Neural cell (in vitro differentiated cells): ENCODE measurements around the gene CYP19A1.

Experiments
- CTCF ChIP-seq: fragments of 450-650 bp; IDR thresholded peaks from 2 replicates; pipeline ENCODE4 v1.5.1; 2014; ENCODE audit warnings: antibody characterized with exemption, mild to moderate bottlenecking, moderate library complexity; ENCODE audit not compliant: poor library complexity, severe bottlenecking
- EZH2 ChIP-seq: fragments of 200-600, 300-800 bp; shearing (Covaris generic), sonication (generic); IDR thresholded peaks from 2 replicates; pipeline ENCODE4 v1.6.1; 2014; ENCODE audit warnings: antibody characterized with exemption, low read length, borderline replicate concordance, mild to moderate bottlenecking; ENCODE audit not compliant: insufficient read depth, poor library complexity, severe bottlenecking
- MXI1 ChIP-seq: fragments of 450-650 bp; conservative IDR thresholded peaks from 2 replicates; pipeline ENCODE4 v1.6.1; 2014; ENCODE audit warnings: antibody characterized with exemption, mild to moderate bottlenecking; ENCODE audit not compliant: poor library complexity, severe bottlenecking

DNA sequence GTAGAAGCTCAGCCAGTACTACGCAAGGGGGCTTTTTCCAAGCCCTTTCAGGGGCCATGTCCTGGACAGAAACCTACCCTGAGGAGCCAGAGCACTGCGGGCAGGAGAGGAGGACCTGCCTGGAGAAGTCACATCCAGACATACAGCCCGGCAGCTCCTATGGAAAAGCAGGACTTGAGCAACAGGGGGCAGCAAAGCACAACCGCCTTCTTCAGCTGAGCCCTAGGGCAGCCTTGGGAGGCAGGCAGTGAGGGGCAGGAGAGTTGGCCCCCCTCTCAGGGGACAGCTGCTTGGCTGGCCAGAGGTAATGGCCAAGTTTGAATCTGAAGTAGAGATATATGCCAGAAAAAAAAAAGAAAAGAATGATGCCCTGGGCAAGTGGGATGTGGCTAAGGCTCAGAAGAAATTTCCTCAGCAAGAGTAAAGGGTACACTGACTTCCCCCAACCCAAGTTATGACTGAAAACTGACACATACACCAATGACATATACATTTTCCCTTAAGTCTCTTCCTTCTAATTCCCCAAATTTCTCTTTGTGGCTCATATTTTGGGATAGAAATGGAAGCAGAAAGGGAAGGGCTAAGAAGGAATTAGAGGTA, 56.9 kb downstream of the CYP19A1 start:
- TF ChIP-seq EZH2 (no peak), CTCF (no peak), MXI1 (no peak)
